ENCODE results near the gene GMEB1.

- TF ChIP-seq TAF1 (IDR thresholded peaks at IDR 0.05; ENCODE audit: low read depth) (no peak), TEAD4 (IDR thresholded peaks at IDR 0.05) (no peak), FOXM1 (IDR thresholded peaks at IDR 0.05; ENCODE audit: borderline replicate concordance, low read depth) (no peak), EP300 (IDR thresholded peaks at IDR 0.05; ENCODE audit: borderline replicate concordance) (no peak), NFIC (IDR thresholded peaks at IDR 0.05) (no peak), RAD21 (IDR thresholded peaks at IDR 0.05; ENCODE audit: low read depth) (no peak), CEBPB (IDR thresholded peaks at IDR 0.05) (no peak), USF1 (IDR thresholded peaks at IDR 0.05) (no peak), REST (IDR thresholded peaks at IDR 0.05; ENCODE audit: low read depth) (no peak), MAX (IDR thresholded peaks at IDR 0.05) (no peak), YY1 (IDR thresholded peaks at IDR 0.05; ENCODE audit: low read depth) (no peak), EGR1 (IDR thresholded peaks at IDR 0.05) (no peak)
These were observed 7.3 kb downstream of the GMEB1 start for GRCh38 chr1:28675924-28676257.
